Esophagus squamous epithelium (tissue), 5 donors: ENCODE results near the gene SHQ1. TPM values are rescaled to one million over a fixed set of nuclear protein-coding genes. Genes with fewer than 3 reads are reported as not detected.
"Not testable (repeated sequence)": the region's sequence is repeated elsewhere in the genome, so short reads cannot be mapped to it uniquely, and the experiment has no call there.

Experiments used
- DNase-seq: peaks from one replicate; lab custom pipeline; 2025; lab: John Stamatoyannopoulos, UW
- H3K27ac ChIP-seq, 4 donors: fragments of 200-600 bp; sonication (generic); one replicate each; pipeline ENCODE4 v1.5.1; 2016 to 2019; ENCODE audit warnings: mild to moderate bottlenecking in 1 of 4
- H3K27me3 ChIP-seq, 4 donors: fragments of 200-600 bp; sonication (generic); 1 replicate in 3 of 4; 2 replicates in 1 of 4; pipeline versions ENCODE4 v1.5.1 to v1.6.0; 2017 to 2021; ENCODE audit warnings: antibody characterized with exemption in 1 of 4
- H3K36me3 ChIP-seq, 3 donors: fragments of 200-600 bp; sonication (generic); one replicate each; pipeline ENCODE4 v1.5.1; 2016 to 2019
- H3K4me1 ChIP-seq, 3 donors: fragments of 200-600 bp; sonication (generic); one replicate each; pipeline ENCODE4 v1.5.1; 2017 to 2019
- H3K4me3 ChIP-seq, 4 donors: fragments of 200-600 bp; sonication (generic); 1 replicate in 3 of 4; 2 replicates in 1 of 4; pipeline ENCODE4 v1.5.1; 2016 to 2019; ENCODE audit warnings: mild to moderate bottlenecking in 2 of 4, moderate library complexity in 1 of 4
- H3K9me3 ChIP-seq, 3 donors: fragments of 200-600 bp; sonication (generic); one replicate each; pipeline ENCODE4 v1.5.1; 2016 to 2019
- POLR2A ChIP-seq, 4 donors: fragments of 450-650 bp; IDR thresholded peaks; one replicate each; pipeline ENCODE4 v1.6.1; 2017; ENCODE audit warnings: antibody characterized with exemption in 4 of 4, mild to moderate bottlenecking in 4 of 4, moderate library complexity in 3 of 4
- WGBS, 2 donors: methylation state at CpG; one replicate each; pipeline ENCODE4 v1.1.5; 2018; 5-methylcytosine and 5-hydroxymethylcytosine counted together
- intact Hi-C: fragments of 100-400 bp; cut with DNase I; formaldehyde crosslinking; loops from one replicate; pipeline ENCODE4 v1.15.0; 2022
- total RNA-seq, 4 donors: library from RNA; depleted of rRNA; stranded (reverse); fragments of >200 nt; gene quantifications; one replicate each; pipeline ENCODE4 v1.1.0, GENCODE V29; 2016
- TF ChIP-seq, protein P1 (sequence below), 6 experiments: fragments of 450-650 bp in 4 of 6; fragments of 200-600 bp in 2 of 6; sonication (generic) in 2 of 6; IDR thresholded peaks; one replicate each; pipeline ENCODE4 v1.5.1; 2016 to 2019; ENCODE audit warnings: antibody characterized with exemption in 6 of 6, mild to moderate bottlenecking in 4 of 6, moderate library complexity in 4 of 6
- donor health status: DM: yes; HTN: yes; CAD: no.

SHQ1 gene
- total RNA-seq, 4 donors from 2014 or later, result 6.7 to 13.4 (median 12.5) TPM

DNA sequence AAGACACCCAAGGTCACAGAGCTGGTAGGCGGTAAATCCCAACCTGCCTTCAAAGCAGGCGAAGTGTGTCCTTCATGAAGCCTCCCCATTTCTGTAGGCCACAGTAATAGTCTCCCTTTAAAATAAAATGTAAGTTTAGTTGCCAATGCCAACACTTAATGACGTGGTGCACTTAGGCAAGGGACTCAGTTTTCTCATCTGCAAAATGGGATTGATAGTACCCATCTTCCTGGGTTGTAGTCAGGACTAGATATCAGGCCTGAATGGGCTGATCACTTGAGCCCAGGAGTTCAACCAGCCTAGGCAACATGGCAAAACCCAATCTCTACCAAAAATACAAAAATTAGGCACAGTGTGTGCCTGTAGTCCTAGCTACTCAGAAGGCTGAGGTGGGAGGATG lies 114.6 kb downstream of the SHQ1 start:
- Histone ChIP-seq H3K4me3 (no peak overlapping the region), H3K27ac (no peak overlapping the region), H3K9me3 (peaks cover 0 to 25% (median 0%) of the 10 kb centered on the region in 3 donors), H3K36me3 (no peaks in the 10 kb centered on the region), H3K4me1 (peaks cover 0 to 14% (median 6%) of the 10 kb centered on the region in 3 donors), H3K27me3 (peaks cover 0 to 19% (median 0%) of the 10 kb centered on the region in 4 donors)
- DNase-seq, result no peak
- 82 to 100% methylated on average over 1 to 3 of the region's 3 CpGs for WGBS, 2 donors
- TF ChIP-seq POLR2A (IDR thresholded peaks at IDR 0.05), result no peak
- intact Hi-C loops, result no loop called here

DNA sequence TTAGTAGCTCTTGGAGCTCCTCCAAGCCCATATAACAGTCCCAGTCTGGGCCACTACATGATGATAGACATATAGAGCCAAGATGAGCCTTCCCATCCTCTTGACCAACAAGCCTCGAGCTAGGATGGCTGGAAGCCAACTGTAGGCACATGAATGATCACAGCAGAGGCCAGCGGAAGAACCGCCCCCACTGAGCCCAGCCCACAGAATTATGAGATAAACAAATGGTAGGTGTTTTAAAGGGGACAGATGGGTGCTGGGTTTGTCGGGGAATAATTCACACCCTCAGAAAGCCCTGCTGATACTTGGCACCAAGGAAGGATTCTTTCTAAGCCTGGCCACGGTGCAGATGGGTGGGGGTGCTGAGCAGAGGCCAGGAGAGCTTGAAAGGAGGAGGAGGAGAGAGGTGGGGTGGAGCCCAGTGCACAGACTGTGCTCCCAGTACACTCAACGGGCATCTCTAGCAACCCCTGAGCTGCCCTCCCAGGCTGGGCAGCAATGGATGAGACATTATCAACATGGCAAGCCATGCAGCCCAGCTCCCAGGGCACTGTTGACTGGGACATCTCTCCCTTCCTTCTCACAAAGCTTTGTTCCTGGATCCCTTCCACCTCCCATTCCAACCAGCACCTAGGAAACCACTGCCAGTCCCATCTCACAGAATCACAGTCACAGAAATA lies 115.4 kb downstream of the SHQ1 start:
- H3K27ac ChIP-seq, H3K36me3 ChIP-seq, H3K4me1 ChIP-seq, DNase-seq, intact Hi-C loops, H3K4me3 ChIP-seq: not testable (repeated sequence)
- peaks cover 0 to 25% (median 0%) of the 10 kb centered on the region in 3 donors for H3K9me3 ChIP-seq
- WGBS, 2 donors, result 74 to 75% methylated on average over 3 of the region's 6 CpGs
- H3K27me3 ChIP-seq, result peaks cover 0 to 19% (median 0%) of the 10 kb centered on the region in 4 donors

- intact Hi-C loops, result no loop called here
- Histone ChIP-seq H3K27ac (no peak overlapping the region), H3K9me3 (peaks cover 0 to 16% (median 0%) of the 10 kb centered on the region in 3 donors), H3K4me1 (peaks cover 0 to 8% (median 0%) of the 10 kb centered on the region in 3 donors), H3K36me3 (no peaks in the 10 kb centered on the region), H3K4me3 (no peak overlapping the region), H3K27me3 (peaks cover 0 to 20% (median 0%) of the 10 kb centered on the region in 4 donors)
- WGBS, 2 donors, result 40% methylated on average over 9 to 16 of the region's 16 CpGs
- DNase-seq, result no peak
- TF ChIP-seq, protein P1, sequence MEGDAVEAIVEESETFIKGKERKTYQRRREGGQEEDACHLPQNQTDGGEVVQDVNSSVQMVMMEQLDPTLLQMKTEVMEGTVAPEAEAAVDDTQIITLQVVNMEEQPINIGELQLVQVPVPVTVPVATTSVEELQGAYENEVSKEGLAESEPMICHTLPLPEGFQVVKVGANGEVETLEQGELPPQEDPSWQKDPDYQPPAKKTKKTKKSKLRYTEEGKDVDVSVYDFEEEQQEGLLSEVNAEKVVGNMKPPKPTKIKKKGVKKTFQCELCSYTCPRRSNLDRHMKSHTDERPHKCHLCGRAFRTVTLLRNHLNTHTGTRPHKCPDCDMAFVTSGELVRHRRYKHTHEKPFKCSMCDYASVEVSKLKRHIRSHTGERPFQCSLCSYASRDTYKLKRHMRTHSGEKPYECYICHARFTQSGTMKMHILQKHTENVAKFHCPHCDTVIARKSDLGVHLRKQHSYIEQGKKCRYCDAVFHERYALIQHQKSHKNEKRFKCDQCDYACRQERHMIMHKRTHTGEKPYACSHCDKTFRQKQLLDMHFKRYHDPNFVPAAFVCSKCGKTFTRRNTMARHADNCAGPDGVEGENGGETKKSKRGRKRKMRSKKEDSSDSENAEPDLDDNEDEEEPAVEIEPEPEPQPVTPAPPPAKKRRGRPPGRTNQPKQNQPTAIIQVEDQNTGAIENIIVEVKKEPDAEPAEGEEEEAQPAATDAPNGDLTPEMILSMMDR (IDR thresholded peaks at IDR 0.05), result no peak
- no peak for TF ChIP-seq POLR2A (IDR thresholded peaks at IDR 0.05)
These were observed 119.2 kb downstream of the SHQ1 start for GRCh38 chr3:72728958-72729467.

DNA sequence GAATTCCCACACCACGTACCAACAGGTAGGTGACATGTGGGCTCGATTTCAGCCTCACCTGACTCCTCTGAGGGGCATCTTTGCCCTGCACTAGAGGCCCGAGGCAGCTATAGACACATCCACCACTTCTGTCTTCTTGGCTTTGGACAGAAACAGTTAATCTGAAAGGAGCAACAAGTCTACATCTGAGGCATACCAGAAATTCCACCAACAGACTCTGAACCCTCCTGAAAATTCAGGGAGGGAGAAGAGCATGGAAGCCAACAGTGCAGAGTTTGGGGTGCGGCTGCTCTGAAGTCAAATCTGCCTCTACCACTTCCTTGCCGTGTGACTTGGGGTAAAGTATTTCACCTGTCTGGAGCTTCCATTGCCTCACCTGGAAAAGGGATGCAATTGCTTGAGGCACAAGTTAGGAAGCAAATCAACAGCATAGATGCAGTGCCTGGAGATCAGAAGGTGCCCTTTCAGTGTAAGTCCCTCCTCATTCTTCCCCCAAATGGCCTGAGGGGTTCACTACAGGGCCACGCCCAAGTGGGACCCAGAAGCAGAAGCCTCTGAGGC lies 119.8 kb downstream of the SHQ1 start:
- H3K36me3 ChIP-seq, result no peaks in the 10 kb centered on the region
- H3K4me1 ChIP-seq, result peaks cover 0 to 11% (median 0%) of the 10 kb centered on the region in 3 donors
- H3K27ac ChIP-seq, result no peak overlapping the region
- peaks cover 0 to 20% (median 0%) of the 10 kb centered on the region in 4 donors for H3K27me3 ChIP-seq
- no peak for DNase-seq
- no peak overlapping the region for H3K4me3 ChIP-seq
- WGBS, 2 donors, result 56 to 78% methylated on average over 2 to 4 of the region's 6 CpGs
- intact Hi-C loops, result no loop called here
- H3K9me3 ChIP-seq, result peaks cover 0 to 10% (median 0%) of the 10 kb centered on the region in 3 donors
- TF ChIP-seq POLR2A (IDR thresholded peaks at IDR 0.05), result no peak

GRCh38 chr3:72727726-72728125 lies 120.5 kb downstream of the SHQ1 start:
- Histone ChIP-seq H3K36me3 (no peaks in the 10 kb centered on the region), H3K9me3 (peaks cover 0 to 3% (median 0%) of the 10 kb centered on the region in 3 donors), H3K27me3 (peaks cover 0 to 20% (median 0%) of the 10 kb centered on the region in 4 donors), H3K4me3 (no peak overlapping the region), H3K4me1 (peaks cover 0 to 18% (median 0%) of the 10 kb centered on the region in 3 donors), H3K27ac (no peak overlapping the region)
- no peak for DNase-seq
- intact Hi-C loops, result no loop called here
- TF ChIP-seq, protein P1 (IDR thresholded peaks at IDR 0.05), result no peak
- no peak for TF ChIP-seq POLR2A (IDR thresholded peaks at IDR 0.05)
- WGBS, 2 donors, result 86 to 90% methylated on average over 2 to 6 of the region's 7 CpGs

- Histone ChIP-seq H3K4me1 (peaks cover 0 to 21% (median 0%) of the 10 kb centered on the region in 3 donors), H3K36me3 (no peaks in the 10 kb centered on the region), H3K27ac (no peak overlapping the region), H3K4me3 (no peak overlapping the region), H3K27me3 (peaks cover 0 to 20% (median 0%) of the 10 kb centered on the region in 4 donors), H3K9me3 (no peaks in the 10 kb centered on the region)
- 25 to 31% methylated on average over 5 of the region's 6 CpGs for WGBS, 2 donors
- DNase-seq, result no peak
- TF ChIP-seq, protein P1 (IDR thresholded peaks at IDR 0.05), result no peak
- TF ChIP-seq POLR2A (IDR thresholded peaks at IDR 0.05), result no peak
- intact Hi-C loops, result no loop called here
These were observed 121.1 kb downstream of the SHQ1 start for GRCh38 chr3:72727172-72727571.
